OCI-LY3 (cell line): Measurements from ENCODE around the gene SCN2B.

Experiments
- EZH2phosphoT487 ChIP-seq: fragments of 200-600 bp; shearing (Covaris generic); IDR thresholded peaks from 2 replicates; pipeline ENCODE4 v1.6.1; 2018; ENCODE audit warnings: antibody characterized with exemption, mixed run types, low read depth
- TF ChIP-seq, protein P1 (sequence below): fragments of 200-600, 300-600 bp; sonication (generic); IDR thresholded peaks from 2 replicates; pipeline ENCODE4 v1.5.1; 2014; ENCODE audit warnings: antibody characterized with exemption, low read length, low read depth

DNA sequence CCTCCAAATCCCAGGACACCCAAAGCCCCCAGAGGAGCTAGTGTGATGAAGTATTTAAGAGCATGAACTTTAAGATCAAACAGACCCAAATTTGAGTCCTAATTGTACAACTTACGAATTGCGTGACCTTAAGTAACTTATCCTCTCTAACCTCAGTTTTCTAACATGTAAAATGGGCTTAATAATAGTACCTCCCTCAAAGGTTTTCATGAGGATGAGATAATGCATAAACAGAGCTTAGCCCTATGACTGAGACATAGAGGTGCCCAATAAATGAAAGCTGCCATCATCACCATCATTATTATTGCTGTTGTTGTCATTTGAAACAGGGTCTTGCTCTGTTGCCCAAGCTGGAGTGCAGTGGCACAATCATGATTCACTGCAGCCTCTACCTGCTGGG lies 9.2 kb downstream of the SCN2B start:
- TF ChIP-seq, protein P1, sequence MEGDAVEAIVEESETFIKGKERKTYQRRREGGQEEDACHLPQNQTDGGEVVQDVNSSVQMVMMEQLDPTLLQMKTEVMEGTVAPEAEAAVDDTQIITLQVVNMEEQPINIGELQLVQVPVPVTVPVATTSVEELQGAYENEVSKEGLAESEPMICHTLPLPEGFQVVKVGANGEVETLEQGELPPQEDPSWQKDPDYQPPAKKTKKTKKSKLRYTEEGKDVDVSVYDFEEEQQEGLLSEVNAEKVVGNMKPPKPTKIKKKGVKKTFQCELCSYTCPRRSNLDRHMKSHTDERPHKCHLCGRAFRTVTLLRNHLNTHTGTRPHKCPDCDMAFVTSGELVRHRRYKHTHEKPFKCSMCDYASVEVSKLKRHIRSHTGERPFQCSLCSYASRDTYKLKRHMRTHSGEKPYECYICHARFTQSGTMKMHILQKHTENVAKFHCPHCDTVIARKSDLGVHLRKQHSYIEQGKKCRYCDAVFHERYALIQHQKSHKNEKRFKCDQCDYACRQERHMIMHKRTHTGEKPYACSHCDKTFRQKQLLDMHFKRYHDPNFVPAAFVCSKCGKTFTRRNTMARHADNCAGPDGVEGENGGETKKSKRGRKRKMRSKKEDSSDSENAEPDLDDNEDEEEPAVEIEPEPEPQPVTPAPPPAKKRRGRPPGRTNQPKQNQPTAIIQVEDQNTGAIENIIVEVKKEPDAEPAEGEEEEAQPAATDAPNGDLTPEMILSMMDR: no peak
- no peak for TF ChIP-seq EZH2phosphoT487
